ENCODE data around the gene BCR.
"Not testable (repeated sequence)": the region's sequence is repeated elsewhere in the genome, so short reads cannot be mapped to it uniquely, and the experiment has no call there.

BCR gene

GRCh38 chr22:23323960-23324688 is 143.8 kb downstream of the BCR start:
- DNase-seq, result not testable (repeated sequence)

- no peak for DNase-seq
Observed at GRCh38 chr22:23325183-23325582, 144.9 kb downstream of the BCR start.

- DNase-seq, result not testable (repeated sequence)
Observed at GRCh38 chr22:23333822-23334221, 153.5 kb downstream of the BCR start.

- DNase-seq, result not testable (repeated sequence)
Observed at GRCh38 chr22:23337672-23338071, 157.4 kb downstream of the BCR start.

GRCh38 chr22:23341942-23342695 is 161.8 kb downstream of the BCR start:
- not testable (repeated sequence) for DNase-seq

- DNase-seq, result no peak
Observed at GRCh38 chr22:23351321-23351720, 171.0 kb downstream of the BCR start.

GRCh38 chr22:23353004-23353403 is 172.7 kb downstream of the BCR start:
- DNase-seq, result no peak

GRCh38 chr22:23353696-23354095 is 173.4 kb downstream of the BCR start:
- no peak for DNase-seq

- no peak for DNase-seq
Observed at GRCh38 chr22:23356094-23356493, 175.8 kb downstream of the BCR start.

GRCh38 chr22:23357053-23357452 is 176.7 kb downstream of the BCR start:
- no peak for DNase-seq

- DNase-seq, result no peak
Observed at GRCh38 chr22:23359583-23360123, 179.3 kb downstream of the BCR start.

GRCh38 chr22:23361676-23362075 is 181.4 kb downstream of the BCR start:
- no peak for DNase-seq

- no peak for DNase-seq
Observed at GRCh38 chr22:23363683-23364082, 183.4 kb downstream of the BCR start.

GRCh38 chr22:23364389-23364788 is 184.1 kb downstream of the BCR start:
- DNase-seq, result no peak

GRCh38 chr22:23365524-23365923 is 185.2 kb downstream of the BCR start:
- no peak for DNase-seq

GRCh38 chr22:23365961-23366360 is 185.7 kb downstream of the BCR start:
- DNase-seq, result no peak

GRCh38 chr22:23367196-23367595 is 186.9 kb downstream of the BCR start:
- DNase-seq, result not testable (repeated sequence)

Measured in HCEC 1CT (cell line).